K562 (cell line): Measurements from ENCODE around the gene ATP8A1. TPM values are rescaled to one million over a fixed set of nuclear protein-coding genes. Genes with fewer than 3 reads are reported as not detected.

Experiments used
- CBX1 ChIP-seq: sonication (generic); IDR thresholded peaks from 2 replicates; pipeline ENCODE4 v1.6.1; 2016; ENCODE audit warnings: antibody characterized with exemption, low read depth, mild to moderate bottlenecking
- CBX3 ChIP-seq, 2 experiments: IDR thresholded peaks; 1 replicate in 1 of 2; 2 replicates in 1 of 2; pipeline ENCODE4 v1.6.1; 2012; ENCODE audit warnings: inconsistent platforms in 2 of 2, low read length in 2 of 2, borderline replicate concordance in 1 of 2, control low read depth in 1 of 2
- ELF2 ChIP-seq: fragments of 250-450 bp; sonication (Bioruptor Pico); IDR thresholded peaks from 2 replicates; pipeline ENCODE4 v1.5.0; 2021; ENCODE audit warnings: mild to moderate bottlenecking
- ELF4 ChIP-seq: fragments of 450-650 bp; formaldehyde crosslinking; IDR thresholded peaks from 2 replicates; pipeline ENCODE4 v1.4.0; 2022; ENCODE audit warnings: missing genetic modification characterization
- FOXK1 ChIP-seq: sonication (generic); formaldehyde crosslinking; IDR thresholded peaks from 2 replicates; pipeline ENCODE4 v1.8.0; 2022; ENCODE audit warnings: missing genetic modification reagents, mild to moderate bottlenecking, borderline replicate concordance
- KAT8 ChIP-seq: fragments of 450-650 bp; IDR thresholded peaks from 2 replicates; pipeline ENCODE4 v1.6.1; 2016; ENCODE audit warnings: low read depth, mild to moderate bottlenecking
- KDM1A ChIP-seq, 2 experiments: fragments of 450-650 bp; IDR thresholded peaks; 2 replicates each; pipeline ENCODE4 v1.6.1; 2016; ENCODE audit warnings: mild to moderate bottlenecking in 2 of 2
- MEIS2 ChIP-seq: fragments of 450-650 bp; IDR thresholded peaks from 2 replicates; pipeline ENCODE4 v1.6.1; 2014; ENCODE audit warnings: mild to moderate bottlenecking; ENCODE audit not compliant: partially characterized antibody
- NR3C1 ChIP-seq: sonication (generic); formaldehyde crosslinking; IDR thresholded peaks from 2 replicates; pipeline ENCODE4 v1.8.1; 2022; ENCODE audit warnings: missing genetic modification reagents
- NRF1 ChIP-seq, 2 experiments: fragments of 450-650 bp; IDR thresholded peaks in 1 of 2; conservative IDR thresholded peaks in 1 of 2; 2 replicates each; pipeline ENCODE4 v1.6.1; 2014; ENCODE audit warnings: mild to moderate bottlenecking in 2 of 2
- PRMT5 ChIP-seq: sonication (generic); formaldehyde crosslinking; IDR thresholded peaks from 2 replicates; pipeline ENCODE4 v1.5.0; 2020; ENCODE audit warnings: missing genetic modification reagents
- SAFB2 ChIP-seq: fragments of 200-400 bp; formaldehyde crosslinking; IDR thresholded peaks from 2 replicates; pipeline ENCODE4 v1.6.1; 2018; ENCODE audit warnings: borderline replicate concordance, low read length, low read depth, moderate library complexity; ENCODE audit not compliant: severe bottlenecking
- TOE1 ChIP-seq, 2 experiments: fragments of 450-650 bp in 1 of 2; sonication (generic) in 1 of 2; formaldehyde crosslinking in 1 of 2; IDR thresholded peaks; 2 replicates each; pipeline versions ENCODE4 v1.7.1 to v1.8.0; 2016 to 2022; ENCODE audit warnings: borderline replicate concordance in 2 of 2, mild to moderate bottlenecking in 2 of 2, antibody characterized with exemption in 1 of 2, inconsistent platforms in 1 of 2, low read depth in 1 of 2, missing genetic modification reagents in 1 of 2, moderate library complexity in 1 of 2
- XRCC4 ChIP-seq: IDR thresholded peaks from one replicate; pipeline ENCODE4 v1.6.1; 2011; ENCODE audit not compliant: insufficient read depth, insufficient read length; ENCODE audit errors: extremely low read depth
- ZBTB12 ChIP-seq: fragments of 250-450 bp; sonication (Bioruptor Pico); IDR thresholded peaks from 2 replicates; pipeline ENCODE4 v1.4.0; 2020
- ZBTB49 ChIP-seq: sonication (generic); formaldehyde crosslinking; IDR thresholded peaks from 2 replicates; pipeline ENCODE4 v1.8.0; 2022; ENCODE audit warnings: missing genetic modification reagents, mild to moderate bottlenecking, borderline replicate concordance
- ZNF75A ChIP-seq: fragments of 450-650 bp; formaldehyde crosslinking; IDR thresholded peaks from 2 replicates; pipeline ENCODE4 v1.4.0; 2020; ENCODE audit warnings: mild to moderate bottlenecking
- polyA plus RNA-seq, 8 experiments: library from polyadenylated mRNA; depleted of rRNA in 4 of 8; stranded (reverse) in 5 of 8; unstranded in 3 of 8; fragments of >200 nt; fragmentation: Nextera tagmentation in 2 of 8; fragmentation: Illumina TruSeq in 1 of 8; extraction: Ambion mirVana in 2 of 8; extraction: Trizol in 1 of 8; gene quantifications; 2 replicates each; pipeline versions ENCODE4 v1.2.1 to v1.2.3, GENCODE V29; 2011 to 2014; ENCODE audit warnings: inconsistent platforms in 1 of 8, missing spikeins in 1 of 8
- total RNA-seq, 7 experiments: library from RNA; depleted of rRNA in 6 of 7; stranded (reverse); fragments of >200 nt in 6 of 7; fragmentation: Illumina TruSeq in 2 of 7; extraction: Trizol in 2 of 7; gene quantifications; 2 replicates each; pipeline versions ENCODE4 v1.2.1 to v1.2.3, GENCODE V29; 2011 to 2021; ENCODE audit warnings: low replicate concordance in 1 of 7
- TF ChIP-seq, protein P1 (sequence below): fragments of 250-450 bp; sonication (Bioruptor Pico); IDR thresholded peaks from 2 replicates; pipeline ENCODE4 v1.4.0; 2020

ATP8A1 gene
- total and polyA plus RNA-seq, 9 of the 15 experiments (the other 6 are each of a cell fraction or from before 2014, with no cell fraction given) = 0.05 to 0.29 (median 0.07) TPM; not detected in 2

DNA sequence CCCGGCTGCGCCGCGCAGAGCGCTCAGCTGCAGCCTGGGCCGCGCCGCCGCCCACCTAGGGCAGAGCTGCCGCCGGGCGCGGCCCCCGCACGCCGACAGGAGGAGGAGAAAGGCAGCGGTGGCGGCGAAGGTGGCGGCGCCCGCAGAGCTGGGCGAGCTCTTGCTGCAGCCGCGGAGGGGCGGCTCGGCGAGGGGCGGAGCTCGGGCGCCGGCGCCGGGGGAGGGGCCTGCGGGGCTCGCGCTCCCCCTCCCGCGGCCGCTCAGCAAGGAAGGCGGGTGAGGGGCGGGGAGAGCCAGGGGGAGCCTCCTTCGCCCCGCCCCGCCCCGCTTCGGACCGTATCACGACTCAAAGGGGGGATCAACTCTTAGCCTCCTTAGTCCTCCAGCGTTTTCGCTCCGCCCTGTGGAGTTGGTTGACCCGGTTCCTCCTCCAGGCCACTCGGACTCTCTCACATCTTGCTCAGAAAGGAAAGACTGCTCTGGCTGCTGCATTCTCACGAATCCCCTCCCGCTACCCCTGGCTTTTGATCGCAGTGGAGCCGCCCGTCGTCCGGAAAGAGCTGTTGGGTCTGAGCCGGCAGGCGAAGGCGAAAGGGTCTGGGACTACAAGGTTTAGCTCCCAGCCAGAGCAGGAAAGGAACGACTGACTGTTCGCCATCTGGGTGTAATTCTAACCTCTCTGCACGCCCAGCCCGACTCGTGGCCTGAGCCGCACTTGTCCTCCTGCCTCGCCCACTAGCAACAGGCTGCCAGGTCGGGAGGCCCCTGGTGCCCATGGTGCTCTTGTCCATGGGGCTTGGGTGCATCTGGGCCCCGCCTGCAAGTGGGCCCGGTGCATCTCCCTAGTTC, at the start of gene ATP8A1 (continued):
- TF ChIP-seq TOE1 (IDR thresholded peaks at IDR 0.05; ENCODE audit: borderline replicate concordance) = peak; percentile 99
- no peak for TF ChIP-seq TOE1 (CRISPR knock-in tag; IDR thresholded peaks at IDR 0.05; ENCODE audit: borderline replicate concordance, low read depth)
- TF ChIP-seq ZNF75A (CRISPR knock-in tag) = no peak
- no peak for TF ChIP-seq MEIS2
- no peak for TF ChIP-seq CBX3 (IDR thresholded peaks at IDR 0.05; ENCODE audit: borderline replicate concordance in 1 of 2, low read length in 2 of 2)
- TF ChIP-seq NR3C1 (CRISPR knock-in tag) = no peak
- TF ChIP-seq ELF2 (CRISPR knock-in tag) = no peak; the same call in 1 of the 2 replicates
- peak; percentile 81 to 82 for TF ChIP-seq NRF1 (conservative IDR thresholded peaks at IDR 0.05 in 1 of 2, IDR thresholded peaks at IDR 0.05 in 1 of 2)
- TF ChIP-seq SAFB2 = no peak
- 0 out of 2 replicates have a peak, but pooled peaks have one; percentile 14 for TF ChIP-seq ELF4 (CRISPR knock-in tag)
- TF ChIP-seq, protein P1, sequence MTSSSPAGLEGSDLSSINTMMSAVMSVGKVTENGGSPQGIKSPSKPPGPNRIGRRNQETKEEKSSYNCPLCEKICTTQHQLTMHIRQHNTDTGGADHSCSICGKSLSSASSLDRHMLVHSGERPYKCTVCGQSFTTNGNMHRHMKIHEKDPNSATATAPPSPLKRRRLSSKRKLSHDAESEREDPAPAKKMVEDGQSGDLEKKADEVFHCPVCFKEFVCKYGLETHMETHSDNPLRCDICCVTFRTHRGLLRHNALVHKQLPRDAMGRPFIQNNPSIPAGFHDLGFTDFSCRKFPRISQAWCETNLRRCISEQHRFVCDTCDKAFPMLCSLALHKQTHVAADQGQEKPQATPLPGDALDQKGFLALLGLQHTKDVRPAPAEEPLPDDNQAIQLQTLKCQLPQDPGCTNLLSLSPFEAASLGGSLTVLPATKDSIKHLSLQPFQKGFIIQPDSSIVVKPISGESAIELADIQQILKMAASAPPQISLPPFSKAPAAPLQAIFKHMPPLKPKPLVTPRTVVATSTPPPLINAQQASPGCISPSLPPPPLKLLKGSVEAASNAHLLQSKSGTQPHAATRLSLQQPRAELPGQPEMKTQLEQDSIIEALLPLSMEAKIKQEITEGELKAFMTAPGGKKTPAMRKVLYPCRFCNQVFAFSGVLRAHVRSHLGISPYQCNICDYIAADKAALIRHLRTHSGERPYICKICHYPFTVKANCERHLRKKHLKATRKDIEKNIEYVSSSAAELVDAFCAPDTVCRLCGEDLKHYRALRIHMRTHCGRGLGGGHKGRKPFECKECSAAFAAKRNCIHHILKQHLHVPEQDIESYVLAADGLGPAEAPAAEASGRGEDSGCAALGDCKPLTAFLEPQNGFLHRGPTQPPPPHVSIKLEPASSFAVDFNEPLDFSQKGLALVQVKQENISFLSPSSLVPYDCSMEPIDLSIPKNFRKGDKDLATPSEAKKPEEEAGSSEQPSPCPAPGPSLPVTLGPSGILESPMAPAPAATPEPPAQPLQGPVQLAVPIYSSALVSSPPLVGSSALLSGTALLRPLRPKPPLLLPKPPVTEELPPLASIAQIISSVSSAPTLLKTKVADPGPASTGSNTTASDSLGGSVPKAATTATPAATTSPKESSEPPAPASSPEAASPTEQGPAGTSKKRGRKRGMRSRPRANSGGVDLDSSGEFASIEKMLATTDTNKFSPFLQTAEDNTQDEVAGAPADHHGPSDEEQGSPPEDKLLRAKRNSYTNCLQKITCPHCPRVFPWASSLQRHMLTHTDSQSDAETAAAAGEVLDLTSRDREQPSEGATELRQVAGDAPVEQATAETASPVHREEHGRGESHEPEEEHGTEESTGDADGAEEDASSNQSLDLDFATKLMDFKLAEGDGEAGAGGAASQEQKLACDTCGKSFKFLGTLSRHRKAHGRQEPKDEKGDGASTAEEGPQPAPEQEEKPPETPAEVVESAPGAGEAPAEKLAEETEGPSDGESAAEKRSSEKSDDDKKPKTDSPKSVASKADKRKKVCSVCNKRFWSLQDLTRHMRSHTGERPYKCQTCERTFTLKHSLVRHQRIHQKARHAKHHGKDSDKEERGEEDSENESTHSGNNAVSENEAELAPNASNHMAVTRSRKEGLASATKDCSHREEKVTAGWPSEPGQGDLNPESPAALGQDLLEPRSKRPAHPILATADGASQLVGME = no peak
- TF ChIP-seq ZBTB49 (CRISPR knock-in tag) = no peak
- TF ChIP-seq XRCC4 = no peak
- TF ChIP-seq ZBTB12 (CRISPR knock-in tag) = no peak
- no peak for TF ChIP-seq PRMT5
- no peak for TF ChIP-seq KDM1A (IDR thresholded peaks at IDR 0.05)
- no peak; the same call in 1 of the 2 replicates for TF ChIP-seq CBX1
- TF ChIP-seq KAT8 = no peak
- TF ChIP-seq FOXK1 (CRISPR knock-in tag) = no peak
